GM12872 (cell line): ENCODE measurements around the gene SOCS3.

Source experiments
- TF ChIP-seq, protein P1 (sequence below): IDR thresholded peaks from 3 replicates; pipeline ENCODE4 v1.5.1; 2011; ENCODE audit warnings: low read depth, mild to moderate bottlenecking, low read length, moderate library complexity; ENCODE audit not compliant: insufficient read depth

SOCS3 gene

DNA sequence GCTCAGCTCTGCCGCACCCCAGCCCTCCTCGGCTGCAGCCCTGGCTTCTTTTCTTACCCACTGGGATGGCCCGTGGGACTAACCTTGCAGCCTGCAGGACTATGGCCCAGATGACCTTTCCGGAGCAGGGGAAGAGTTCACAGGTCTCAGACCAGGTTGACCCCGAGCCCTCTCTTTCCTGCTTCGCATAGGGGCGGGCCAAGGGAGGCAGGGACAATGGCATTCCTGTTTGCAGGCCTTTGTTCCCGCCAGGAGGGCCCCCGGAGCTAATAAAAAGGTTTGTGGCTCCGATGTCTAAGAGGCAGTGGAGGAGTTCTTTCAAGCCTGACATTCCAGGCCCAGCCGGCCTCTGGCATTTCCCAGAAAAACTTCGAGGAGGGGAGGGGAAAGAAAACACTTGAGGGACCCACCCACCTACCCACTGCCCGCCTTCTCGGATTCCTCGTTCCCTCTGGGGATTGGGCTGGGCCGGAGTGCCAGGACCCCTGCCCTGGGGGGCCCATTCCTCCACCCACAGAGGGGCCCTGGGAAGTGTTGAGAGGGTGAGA is 5.8 kb upstream of the SOCS3 start:
- TF ChIP-seq, protein P1, sequence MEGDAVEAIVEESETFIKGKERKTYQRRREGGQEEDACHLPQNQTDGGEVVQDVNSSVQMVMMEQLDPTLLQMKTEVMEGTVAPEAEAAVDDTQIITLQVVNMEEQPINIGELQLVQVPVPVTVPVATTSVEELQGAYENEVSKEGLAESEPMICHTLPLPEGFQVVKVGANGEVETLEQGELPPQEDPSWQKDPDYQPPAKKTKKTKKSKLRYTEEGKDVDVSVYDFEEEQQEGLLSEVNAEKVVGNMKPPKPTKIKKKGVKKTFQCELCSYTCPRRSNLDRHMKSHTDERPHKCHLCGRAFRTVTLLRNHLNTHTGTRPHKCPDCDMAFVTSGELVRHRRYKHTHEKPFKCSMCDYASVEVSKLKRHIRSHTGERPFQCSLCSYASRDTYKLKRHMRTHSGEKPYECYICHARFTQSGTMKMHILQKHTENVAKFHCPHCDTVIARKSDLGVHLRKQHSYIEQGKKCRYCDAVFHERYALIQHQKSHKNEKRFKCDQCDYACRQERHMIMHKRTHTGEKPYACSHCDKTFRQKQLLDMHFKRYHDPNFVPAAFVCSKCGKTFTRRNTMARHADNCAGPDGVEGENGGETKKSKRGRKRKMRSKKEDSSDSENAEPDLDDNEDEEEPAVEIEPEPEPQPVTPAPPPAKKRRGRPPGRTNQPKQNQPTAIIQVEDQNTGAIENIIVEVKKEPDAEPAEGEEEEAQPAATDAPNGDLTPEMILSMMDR: no peak

DNA sequence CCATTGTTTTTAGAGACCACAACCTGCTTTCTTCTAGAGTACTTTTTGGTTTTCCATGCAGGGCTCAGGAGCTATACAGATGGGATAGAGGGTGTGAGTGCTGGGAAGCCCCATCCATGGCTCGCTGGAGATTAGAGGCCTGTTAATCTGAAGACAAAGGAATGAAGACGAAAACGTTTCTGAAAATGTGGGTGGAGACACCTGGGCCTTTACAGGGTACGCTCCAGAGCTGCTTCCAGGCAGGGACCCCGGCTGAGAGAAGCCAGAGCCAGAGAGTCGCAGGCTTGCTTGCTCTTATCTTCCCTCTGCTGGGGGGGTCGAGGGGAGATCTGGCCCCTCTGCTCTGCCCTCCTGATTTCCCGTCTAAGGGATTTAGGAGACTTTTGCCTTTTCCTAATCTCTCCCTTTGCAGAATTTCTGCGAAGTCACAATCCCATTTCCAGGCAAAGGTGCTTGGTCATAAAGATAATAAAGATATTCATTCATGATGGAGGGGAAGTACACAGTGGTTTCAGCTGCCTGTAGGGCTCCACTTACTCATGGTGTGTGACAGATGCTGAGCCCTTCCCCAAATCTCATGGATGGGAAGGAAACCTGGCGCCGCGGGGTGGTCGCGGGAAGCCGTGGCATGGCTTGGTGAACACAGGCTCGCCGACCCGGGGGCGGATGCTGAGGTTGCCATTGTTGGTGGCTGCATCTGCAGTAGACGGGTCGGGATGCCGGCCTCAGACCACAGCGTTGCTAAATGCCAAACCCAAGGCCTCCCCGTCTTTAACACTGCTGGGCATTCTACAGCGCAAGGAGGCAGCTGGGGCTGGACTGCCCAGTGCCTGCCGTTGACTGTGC is 4.8 kb upstream of the SOCS3 start:
- TF ChIP-seq, protein P1: no peak

DNA sequence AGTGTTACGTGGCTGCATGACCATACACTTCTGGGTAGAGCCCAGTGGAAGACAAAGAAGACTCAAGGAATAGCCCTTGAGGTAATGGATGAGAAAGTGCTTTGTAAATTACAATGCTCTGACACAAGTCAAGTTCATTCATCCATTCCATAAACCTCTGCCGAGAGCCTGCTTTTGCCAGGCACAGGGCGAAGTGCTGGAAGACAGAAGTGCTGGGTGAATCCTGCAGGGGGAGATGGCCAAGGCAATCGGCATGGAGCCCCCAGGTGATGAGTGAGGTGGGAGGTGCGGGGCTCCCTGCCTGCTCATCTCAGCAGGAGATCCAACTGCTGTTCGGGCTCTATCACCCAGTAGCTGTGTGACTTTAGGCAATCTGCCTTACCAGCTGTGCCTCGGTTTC is 2.8 kb upstream of the SOCS3 start:
- TF ChIP-seq, protein P1: 0 out of 3 replicates have a peak, but pooled peaks have one; percentile 19

DNA sequence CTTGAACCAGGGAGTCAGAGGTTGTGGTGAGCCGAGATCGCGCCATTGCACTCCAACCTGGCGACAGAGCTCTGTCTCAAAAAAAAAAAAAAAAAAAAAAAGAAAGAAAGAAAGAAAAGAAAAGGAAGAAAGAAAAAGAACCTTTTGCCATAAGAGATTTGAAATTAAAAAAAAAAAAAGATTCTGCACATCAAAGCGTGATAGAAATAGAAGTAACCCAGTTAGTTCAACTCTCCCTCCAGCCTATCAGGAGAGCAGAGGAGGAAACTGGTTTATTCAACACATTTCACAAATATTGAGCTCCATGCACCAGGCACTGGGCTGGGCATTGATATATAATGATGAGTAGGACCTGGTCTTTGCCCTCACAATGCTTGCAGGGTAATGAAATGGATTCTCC is 2.4 kb upstream of the SOCS3 start:
- TF ChIP-seq, protein P1: no peak

DNA sequence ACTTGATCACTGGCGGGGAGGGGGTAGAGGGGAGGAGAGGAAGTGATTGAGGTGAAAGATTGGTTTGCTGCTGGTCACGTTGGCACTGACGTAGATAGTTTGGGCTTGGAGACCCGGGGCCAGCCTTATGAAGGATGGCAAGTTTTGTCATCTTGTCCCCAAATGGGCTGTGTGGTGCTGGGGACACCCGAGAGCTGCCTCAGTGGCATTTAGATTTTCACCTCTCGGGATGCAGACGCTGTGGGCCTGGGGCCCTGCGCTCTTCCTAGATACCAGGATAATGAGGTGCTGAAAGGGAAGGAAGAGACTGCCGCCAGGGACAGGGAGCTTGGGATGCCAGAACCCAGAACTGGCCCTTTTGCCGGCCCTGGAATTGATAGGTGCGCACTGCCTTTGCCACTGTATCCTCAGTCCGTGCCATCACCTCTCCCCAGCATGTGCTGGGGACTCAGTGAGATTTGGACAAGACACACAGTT is 1.4 kb upstream of the SOCS3 start:
- TF ChIP-seq, protein P1: no peak

DNA sequence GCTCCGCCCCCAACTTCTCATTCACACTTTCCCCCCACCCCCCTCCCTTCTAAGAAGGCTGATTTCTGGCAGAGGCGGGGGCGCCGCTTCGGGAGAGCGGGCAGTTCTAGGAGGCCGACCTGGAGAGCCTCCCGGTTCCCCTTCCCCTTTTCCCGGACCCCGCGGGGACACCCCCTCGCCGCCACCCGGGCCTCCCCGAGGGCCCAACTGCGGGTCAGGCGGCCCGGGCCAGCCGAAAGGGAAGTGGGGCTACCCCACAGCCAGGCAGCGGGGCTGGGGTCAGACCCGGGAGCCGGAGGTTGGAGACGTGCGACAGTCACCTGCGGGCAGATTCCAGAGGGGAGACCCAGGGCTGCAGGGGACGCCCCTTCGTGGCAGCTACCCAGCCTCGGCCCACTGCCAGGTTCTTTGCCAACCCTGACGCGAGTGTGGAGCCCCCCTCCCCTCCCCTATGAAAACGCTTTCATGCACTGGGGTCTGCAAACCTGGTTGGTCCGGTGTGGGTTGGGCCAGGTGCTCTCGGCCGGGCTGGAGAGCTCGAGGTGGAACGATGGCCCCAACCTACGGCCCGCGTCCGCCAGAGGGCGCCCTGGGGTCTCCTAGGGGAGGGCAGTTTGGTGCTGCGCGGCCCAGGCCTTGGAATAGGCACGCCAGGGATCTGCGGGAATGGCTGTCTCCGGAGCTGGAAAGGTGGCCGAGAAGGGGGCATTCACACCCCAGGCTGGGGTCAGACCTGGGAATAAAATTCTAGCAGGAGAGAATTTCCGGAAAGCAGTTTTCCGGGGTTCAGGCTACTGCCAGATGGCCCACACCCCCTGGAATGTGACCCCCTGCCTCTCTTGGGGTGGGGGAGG is 721 bp upstream of the SOCS3 start:
- TF ChIP-seq, protein P1: peak; percentile 90
